Mesothelial cell of epicardium (in vitro differentiated cells): ENCODE data around the gene LIPT1. TPM values are rescaled to one million over a fixed set of nuclear protein-coding genes. Genes with fewer than 3 reads are reported as not detected.

Source experiments
- DNase-seq, 2 experiments: peaks; one replicate each; pipeline ENCODE4 v3.0.0; 2021; ENCODE audit warnings: low spot score in 2 of 2; ENCODE audit not compliant: unreplicated experiment in 2 of 2
- H3K27ac Mint-ChIP-seq: 2 replicates; pipeline ENCODE4 v1.8.0; 2021; ENCODE audit warnings: mixed read lengths
- H3K27me3 Mint-ChIP-seq: 2 replicates; pipeline ENCODE4 v1.8.0; 2021; ENCODE audit warnings: low read depth, mixed read lengths
- H3K36me3 Mint-ChIP-seq: 2 replicates; pipeline ENCODE4 v1.8.0; 2021; ENCODE audit warnings: mixed read lengths
- H3K4me1 Mint-ChIP-seq: 2 replicates; pipeline ENCODE4 v1.8.0; 2021; ENCODE audit warnings: mixed read lengths
- H3K4me3 Mint-ChIP-seq: 2 replicates; pipeline ENCODE4 v1.8.0; 2021; ENCODE audit warnings: mild to moderate bottlenecking, moderate library complexity, mixed read lengths
- H3K9me3 Mint-ChIP-seq: 2 replicates; pipeline ENCODE4 v1.8.0; 2021; ENCODE audit warnings: mixed read lengths
- total RNA-seq: library from RNA; stranded (reverse); gene quantifications from 3 replicates; pipeline ENCODE4 v1.2.1, GENCODE V29; 2021
- TF ChIP-seq, protein P1 (sequence below): fragments of 200-600 bp; sonication (generic); IDR thresholded peaks from one replicate; pipeline ENCODE4 v1.5.0; 2021; ENCODE audit warnings: antibody characterized with exemption; ENCODE audit not compliant: unreplicated experiment

LIPT1 gene
- total RNA-seq, 1 donor from 2014 or later, result 6.4 TPM

- TF ChIP-seq, protein P1, sequence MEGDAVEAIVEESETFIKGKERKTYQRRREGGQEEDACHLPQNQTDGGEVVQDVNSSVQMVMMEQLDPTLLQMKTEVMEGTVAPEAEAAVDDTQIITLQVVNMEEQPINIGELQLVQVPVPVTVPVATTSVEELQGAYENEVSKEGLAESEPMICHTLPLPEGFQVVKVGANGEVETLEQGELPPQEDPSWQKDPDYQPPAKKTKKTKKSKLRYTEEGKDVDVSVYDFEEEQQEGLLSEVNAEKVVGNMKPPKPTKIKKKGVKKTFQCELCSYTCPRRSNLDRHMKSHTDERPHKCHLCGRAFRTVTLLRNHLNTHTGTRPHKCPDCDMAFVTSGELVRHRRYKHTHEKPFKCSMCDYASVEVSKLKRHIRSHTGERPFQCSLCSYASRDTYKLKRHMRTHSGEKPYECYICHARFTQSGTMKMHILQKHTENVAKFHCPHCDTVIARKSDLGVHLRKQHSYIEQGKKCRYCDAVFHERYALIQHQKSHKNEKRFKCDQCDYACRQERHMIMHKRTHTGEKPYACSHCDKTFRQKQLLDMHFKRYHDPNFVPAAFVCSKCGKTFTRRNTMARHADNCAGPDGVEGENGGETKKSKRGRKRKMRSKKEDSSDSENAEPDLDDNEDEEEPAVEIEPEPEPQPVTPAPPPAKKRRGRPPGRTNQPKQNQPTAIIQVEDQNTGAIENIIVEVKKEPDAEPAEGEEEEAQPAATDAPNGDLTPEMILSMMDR, result no peak
- no peaks in the 10 kb centered on the region for H3K27me3 Mint-ChIP-seq
- peaks cover 18% of the 10 kb centered on the region for H3K36me3 Mint-ChIP-seq
- no peak overlapping the region for H3K27ac Mint-ChIP-seq
- H3K4me1 Mint-ChIP-seq, result peaks cover 13% of the 10 kb centered on the region
- no peak for DNase-seq
- no peak overlapping the region for H3K4me3 Mint-ChIP-seq
- H3K9me3 Mint-ChIP-seq, result no peaks in the 10 kb centered on the region
Observed at GRCh38 chr2:99159594-99159993, 4.8 kb downstream of the LIPT1 start.

DNA sequence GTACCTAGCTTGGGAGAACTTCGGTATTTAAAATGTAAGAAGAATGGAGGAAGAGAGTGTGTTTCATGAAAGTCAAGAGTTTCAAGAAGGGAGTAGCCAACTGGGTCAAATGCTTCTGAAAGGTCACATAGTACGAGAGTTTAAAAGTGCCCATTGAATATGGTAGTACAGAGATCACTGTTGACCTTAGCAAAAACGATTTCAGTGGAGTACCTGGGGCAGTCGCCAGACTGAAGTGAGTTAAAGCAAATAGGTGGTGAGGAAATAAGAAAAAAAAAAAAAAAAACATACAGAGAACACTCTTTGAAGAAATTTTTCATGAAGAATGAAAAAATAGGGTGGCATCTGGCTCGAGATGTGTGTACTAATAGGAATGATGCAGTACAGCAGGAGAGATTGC is 11.5 kb downstream of the LIPT1 start:
- Mint-ChIP-seq H3K9me3 (no peaks in the 10 kb centered on the region), H3K36me3 (peaks cover 11% of the 10 kb centered on the region), H3K4me3 (no peak overlapping the region), H3K4me1 (no peaks in the 10 kb centered on the region), H3K27me3 (no peaks in the 10 kb centered on the region), H3K27ac (no peak overlapping the region)
- TF ChIP-seq, protein P1, result no peak
- DNase-seq, result no peak

DNA sequence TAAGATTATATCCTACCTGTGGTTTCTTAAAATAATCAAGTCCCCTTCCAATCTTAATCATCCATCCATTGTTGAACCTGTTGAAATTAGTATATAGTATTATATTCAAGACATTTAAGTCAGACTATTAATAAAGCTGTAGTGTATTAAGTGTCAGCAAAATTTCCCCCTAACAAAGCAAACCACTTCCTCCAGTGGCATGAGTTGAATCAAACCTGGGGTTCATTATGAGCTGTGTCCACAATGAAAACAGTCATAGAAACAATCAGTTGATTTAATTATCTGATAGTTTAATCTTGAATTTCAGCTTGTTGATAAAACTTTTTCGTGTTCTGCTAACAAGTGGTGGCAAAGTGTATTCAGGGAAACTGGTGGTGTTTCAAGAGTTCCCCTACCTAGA is 14.8 kb downstream of the LIPT1 start:
- TF ChIP-seq, protein P1, result no peak
- Mint-ChIP-seq H3K9me3 (no peaks in the 10 kb centered on the region), H3K27me3 (no peaks in the 10 kb centered on the region), H3K4me3 (no peak overlapping the region), H3K27ac (no peak overlapping the region), H3K4me1 (no peaks in the 10 kb centered on the region), H3K36me3 (peaks cover 9% of the 10 kb centered on the region)
- DNase-seq, result no peak

DNA sequence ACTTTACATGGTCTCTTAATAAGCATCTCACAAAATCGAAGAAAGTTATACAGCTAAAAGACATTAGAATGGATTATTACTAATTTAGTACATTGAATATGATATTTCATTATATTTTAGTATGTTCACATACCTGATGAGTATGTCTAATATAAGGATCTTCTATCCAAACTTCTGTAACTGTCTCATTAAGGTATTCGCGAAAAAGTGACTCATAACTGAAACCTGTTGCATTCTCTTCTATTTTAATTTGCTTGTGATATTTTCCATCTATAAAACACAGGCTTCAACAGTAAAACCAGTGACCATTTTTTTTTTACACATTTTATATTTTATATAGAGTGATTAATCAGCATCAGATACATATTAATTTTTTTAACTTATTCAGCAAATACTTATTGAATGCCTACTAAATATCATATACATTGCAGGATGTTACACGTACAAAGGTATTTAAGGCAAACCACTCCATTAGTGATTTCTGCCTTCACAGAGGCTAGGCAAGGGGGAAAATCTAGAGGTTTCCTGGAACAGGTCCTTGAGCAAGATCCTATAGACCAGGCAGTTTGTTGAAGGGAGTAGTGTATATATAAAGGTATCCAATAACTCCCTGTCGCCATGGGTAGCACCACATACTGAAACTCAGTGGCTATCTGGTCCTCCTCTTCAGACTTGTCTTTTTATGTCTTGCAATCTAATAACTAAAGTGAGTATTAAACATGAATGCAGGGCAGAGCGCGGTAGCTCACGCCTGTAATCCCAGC is 16.8 kb downstream of the LIPT1 start:
- Mint-ChIP-seq H3K36me3 (peaks cover 6% of the 10 kb centered on the region), H3K9me3 (no peaks in the 10 kb centered on the region), H3K4me3 (no peak overlapping the region), H3K27ac (no peak overlapping the region), H3K4me1 (no peaks in the 10 kb centered on the region), H3K27me3 (no peaks in the 10 kb centered on the region)
- TF ChIP-seq, protein P1, result no peak
- DNase-seq, result no peak

- H3K27ac Mint-ChIP-seq, result peak within 1 kb of the TSS; percentile 99
- H3K4me3 Mint-ChIP-seq, result peak within 1 kb of the TSS; percentile 99
- no peaks in the 10 kb centered on the region for H3K36me3 Mint-ChIP-seq
- TF ChIP-seq, protein P1, result no peak
- H3K9me3 Mint-ChIP-seq, result no peaks in the 10 kb centered on the region
- H3K27me3 Mint-ChIP-seq, result no peaks in the 10 kb centered on the region
- DNase-seq, result peak; percentile 76 to 92
- H3K4me1 Mint-ChIP-seq, result peaks cover 30% of the 10 kb centered on the region
Observed at GRCh38 chr2:99180755-99181623, 26.2 kb downstream of the LIPT1 start, which contains the start of the genes MITD1 and MRPL30. Gene MITD1 (minus strand): TSS chr2:99181058. CDS start chr2:99180981, 77 bp downstream. Gene MRPL30 (plus strand): TSS chr2:99181184. CDS start chr2:99186204, 5,020 bp downstream.
